HG02642 (cell line): Measurements from ENCODE around the gene ATN1.
A peak's percentile ranks its signal among the peaks of the same experiment; 100 is the strongest.
"Not testable (repeated sequence)": the region's sequence is repeated elsewhere in the genome, so short reads cannot be mapped to it uniquely, and the experiment has no call there.

ENCODE experiments used
- ATAC-seq: cut with Tn5 transposase; IDR thresholded peaks from one replicate; pipeline ENCODE4 v1.9.1; 2021; ENCODE audit warnings: mild to moderate bottlenecking; ENCODE audit not compliant: unreplicated experiment, poor library complexity

The ATN1 gene

DNA sequence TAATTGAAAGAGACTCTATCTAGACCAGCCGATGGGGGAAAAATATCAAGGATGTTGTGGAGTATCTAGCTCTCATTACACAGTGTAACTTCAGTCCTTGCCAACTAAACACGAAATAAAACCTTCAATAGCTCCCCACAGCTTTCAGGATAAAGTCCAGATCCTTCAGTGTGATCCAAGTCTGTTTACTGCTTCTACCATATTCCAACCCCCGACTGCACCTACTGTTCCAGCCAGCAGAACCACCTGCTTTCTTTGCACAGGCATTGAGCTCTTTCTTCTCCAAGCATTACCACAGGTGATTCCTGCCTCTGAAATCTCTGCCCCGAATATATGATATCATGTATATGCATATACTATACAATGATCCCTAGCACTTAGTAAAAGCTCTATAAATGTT, 25.3 kb upstream of the ATN1 start:
- no peak for ATAC-seq

DNA sequence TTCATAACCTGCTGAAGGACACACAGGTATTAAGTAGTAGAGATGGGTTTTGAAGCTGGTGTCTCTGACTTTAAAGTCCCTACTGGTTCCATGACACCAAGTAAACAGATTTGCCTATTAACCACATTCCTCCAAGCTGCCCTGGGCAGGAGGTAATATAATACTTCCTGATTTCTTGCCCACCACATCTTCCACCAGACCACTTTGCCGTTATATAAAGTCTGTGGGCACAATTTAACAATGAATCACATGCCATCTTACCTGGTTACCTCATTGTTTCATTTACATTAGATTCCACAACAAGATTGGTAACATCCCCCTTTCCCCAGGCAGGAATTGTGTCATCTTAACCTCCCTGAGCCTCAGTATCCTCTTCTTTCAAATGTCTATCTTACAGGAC, 24.0 kb upstream of the ATN1 start:
- no peak for ATAC-seq

DNA sequence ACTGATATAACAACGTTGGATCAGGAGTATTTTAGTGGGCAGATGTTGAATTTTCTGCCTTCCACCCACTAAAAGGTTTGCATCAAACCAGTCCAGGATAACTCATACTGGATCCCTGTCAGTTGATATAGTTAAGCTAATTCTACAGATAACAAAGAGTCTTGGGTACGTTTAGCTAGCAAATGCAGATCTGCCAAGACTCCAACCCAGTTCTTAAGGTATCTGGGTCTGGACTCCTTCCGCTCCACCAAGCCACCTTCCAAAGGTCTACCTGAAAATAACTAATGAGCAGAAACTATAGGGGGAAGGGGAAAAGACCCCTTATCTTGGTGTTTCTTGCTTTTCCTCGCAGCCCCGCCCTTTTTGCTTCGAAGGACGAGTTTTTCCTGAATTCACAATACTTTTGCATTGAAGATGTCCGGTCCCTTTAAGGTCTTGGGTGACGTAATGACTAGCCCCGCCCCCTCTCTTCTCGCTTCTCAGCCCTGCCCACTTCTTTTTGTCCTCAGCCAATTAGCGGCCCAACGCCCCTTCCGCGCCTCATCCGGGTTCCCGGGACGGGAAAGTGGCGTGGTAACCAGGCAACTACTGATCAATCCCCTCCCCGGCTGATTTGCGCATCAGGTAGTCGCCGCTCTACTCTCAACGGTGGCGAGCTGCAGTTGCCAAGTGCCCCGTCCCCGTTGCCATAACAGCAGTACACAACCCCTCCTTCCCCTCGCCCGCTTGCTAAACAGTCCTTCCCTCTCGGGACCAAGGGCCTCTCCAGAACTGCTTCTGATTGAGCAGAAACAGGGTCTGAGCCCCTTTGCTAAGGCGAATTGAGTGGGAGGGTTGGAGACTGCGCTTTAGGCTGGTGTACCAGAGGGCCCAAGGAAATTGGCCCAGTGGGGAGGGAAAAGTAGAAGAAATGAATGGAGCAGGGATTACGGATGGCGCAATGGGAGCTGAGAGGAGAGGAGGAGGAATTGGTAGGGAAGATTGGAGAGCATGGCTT, 23.2 kb upstream of the ATN1 start, which contains the start of gene LRRC23:
TSS of gene LRRC23 (plus strand) at position 543 of the 997 bp plus-strand sequence. CDS start 812 bp downstream, outside the sequence.
- peak; percentile 96 for ATAC-seq

DNA sequence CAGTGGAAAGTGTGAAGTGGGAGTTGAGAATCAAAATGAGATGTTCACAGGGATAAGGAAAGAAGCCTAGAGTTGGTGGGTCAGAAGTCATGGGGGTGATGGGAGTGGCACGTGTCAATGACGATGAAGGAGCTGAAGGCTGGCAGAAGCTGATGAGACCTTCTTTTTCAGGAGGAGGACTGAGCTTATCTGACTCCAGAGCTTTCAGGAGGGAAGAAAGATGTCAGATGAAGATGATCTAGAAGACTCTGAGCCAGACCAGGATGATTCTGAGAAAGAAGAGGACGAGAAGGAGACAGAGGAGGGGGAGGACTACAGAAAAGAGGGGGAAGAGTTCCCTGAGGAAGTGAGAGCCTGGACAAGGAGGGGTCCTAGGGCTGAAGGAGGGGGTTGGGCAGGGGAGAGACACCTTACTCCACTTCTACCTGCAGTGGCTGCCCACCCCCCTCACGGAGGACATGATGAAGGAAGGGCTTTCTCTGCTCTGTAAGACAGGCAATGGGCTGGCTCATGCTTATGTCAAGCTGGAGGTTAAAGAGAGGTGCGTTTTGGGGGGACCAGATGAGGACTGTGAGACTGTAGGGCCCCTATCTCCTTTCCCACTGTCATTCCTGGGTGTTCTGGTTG, 22.2 kb upstream of the ATN1 start:
- ATAC-seq: no peak

DNA sequence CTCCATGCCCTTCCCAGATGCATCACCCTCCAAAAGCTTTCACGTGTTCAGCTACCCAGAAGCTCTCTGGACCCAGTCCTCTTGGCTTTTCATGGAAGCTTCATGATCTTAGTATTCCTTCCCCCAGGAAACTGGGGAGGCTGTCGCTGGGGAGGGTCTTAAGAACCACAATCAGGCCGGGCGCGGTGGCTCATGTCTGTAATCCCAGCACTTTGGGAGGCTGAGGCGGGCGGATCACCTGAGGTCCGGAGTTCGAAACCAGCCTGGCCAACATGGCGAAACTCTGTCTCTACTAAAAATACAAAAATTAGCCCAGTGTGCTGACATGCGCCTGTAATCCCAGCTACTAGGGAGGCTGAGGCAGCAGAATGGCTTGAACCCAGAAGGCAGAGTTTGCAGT, 19.6 kb upstream of the ATN1 start:
- ATAC-seq: not testable (repeated sequence)

DNA sequence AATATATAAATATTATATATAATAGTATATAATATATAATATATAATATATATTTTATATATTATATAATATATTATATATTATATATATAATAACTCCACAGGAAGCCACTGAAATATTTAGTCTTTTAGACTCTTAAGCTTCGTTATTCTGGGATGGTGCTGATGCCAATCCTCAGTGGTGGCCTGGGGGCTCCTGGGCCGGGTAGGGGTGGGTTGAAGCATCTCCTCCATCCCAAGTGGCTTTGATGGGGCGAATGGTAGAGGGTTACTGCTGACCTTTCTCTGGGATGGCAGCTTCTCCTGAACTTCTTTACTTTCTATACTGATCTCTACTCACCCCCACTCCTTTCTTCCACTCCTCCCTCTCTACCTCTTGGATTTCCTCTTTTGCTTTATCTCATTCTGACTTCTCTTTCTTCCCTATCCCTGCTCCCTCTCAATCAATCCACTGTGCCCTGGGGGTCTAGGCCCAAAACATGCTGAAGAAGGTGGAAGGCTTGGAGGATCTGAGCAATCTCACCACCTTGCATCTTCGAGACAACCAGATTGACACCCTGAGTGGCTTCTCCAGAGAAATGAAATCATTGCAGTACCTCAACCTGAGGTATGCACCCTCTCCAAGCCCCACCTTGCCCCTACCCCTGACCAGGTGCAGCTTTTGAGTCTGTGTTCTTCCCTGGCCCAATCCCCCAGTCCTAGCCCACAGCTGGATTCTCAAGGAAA, 18.2 kb upstream of the ATN1 start:
- no peak for ATAC-seq

DNA sequence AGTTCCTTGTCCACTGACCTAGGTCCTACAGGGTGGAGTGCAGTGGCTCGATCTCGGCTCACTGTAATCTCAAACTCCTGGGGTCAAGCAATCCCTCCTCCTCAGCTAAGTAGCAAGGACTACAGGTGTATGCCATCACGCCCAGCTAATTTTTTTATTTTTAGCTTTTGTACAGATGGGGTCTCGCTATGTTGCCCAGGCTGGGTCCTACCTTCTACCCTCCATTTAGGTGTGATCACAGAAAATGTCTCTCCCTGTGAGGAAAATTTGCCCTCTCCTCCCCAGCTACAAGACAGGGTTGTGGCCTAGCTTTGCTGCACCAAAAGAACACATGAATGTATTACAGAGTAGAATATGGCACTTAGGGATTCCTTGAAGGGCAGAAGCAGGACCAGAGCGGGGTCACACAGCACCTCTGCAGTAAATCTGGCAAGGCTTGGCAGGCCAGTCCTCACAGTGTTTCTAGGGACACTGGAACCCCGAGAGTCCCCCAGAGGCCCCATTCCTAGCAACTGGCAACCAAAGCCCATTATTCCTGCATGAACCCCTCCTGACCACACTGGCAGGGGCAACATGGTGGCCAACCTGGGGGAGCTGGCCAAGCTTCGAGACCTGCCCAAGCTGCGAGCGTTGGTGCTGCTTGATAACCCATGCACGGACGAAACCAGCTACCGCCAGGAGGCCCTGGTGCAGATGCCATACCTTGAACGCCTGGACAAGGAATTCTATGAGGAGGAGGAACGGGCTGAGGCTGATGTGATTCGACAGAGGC, 15.4 kb upstream of the ATN1 start:
- ATAC-seq: no peak

DNA sequence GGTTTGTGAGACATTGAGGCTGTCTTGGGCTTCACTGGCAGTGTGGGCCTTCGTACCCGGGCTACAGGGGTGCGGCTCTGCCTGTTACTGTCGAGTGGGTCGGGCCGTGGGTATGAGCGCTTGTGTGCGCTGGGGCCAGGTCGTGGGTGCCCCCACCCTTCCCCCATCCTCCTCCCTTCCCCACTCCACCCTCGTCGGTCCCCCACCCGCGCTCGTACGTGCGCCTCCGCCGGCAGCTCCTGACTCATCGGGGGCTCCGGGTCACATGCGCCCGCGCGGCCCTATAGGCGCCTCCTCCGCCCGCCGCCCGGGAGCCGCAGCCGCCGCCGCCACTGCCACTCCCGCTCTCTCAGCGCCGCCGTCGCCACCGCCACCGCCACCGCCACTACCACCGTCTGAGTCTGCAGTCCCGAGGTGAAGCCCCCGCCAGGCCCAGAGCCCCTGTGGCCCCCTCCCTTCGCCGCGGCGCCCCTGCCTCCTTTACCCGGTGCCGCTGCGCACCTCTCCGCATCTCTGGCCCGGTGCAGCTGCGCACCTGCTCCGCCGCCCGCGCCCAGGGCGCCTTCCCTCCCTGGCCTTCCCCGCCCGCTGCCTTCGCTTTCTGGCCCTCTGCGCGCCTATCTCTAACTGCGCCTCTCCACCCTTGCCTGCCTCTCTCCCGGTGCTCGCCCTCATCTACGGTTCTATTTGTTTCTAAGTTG, 13.4 kb upstream of the ATN1 start, which contains the start of gene ENO2:
TSS of gene ENO2 (plus strand) at position 335 of the 701 bp plus-strand sequence. CDS start 1,253 bp downstream, outside the sequence.
- ATAC-seq: peak; percentile 73

DNA sequence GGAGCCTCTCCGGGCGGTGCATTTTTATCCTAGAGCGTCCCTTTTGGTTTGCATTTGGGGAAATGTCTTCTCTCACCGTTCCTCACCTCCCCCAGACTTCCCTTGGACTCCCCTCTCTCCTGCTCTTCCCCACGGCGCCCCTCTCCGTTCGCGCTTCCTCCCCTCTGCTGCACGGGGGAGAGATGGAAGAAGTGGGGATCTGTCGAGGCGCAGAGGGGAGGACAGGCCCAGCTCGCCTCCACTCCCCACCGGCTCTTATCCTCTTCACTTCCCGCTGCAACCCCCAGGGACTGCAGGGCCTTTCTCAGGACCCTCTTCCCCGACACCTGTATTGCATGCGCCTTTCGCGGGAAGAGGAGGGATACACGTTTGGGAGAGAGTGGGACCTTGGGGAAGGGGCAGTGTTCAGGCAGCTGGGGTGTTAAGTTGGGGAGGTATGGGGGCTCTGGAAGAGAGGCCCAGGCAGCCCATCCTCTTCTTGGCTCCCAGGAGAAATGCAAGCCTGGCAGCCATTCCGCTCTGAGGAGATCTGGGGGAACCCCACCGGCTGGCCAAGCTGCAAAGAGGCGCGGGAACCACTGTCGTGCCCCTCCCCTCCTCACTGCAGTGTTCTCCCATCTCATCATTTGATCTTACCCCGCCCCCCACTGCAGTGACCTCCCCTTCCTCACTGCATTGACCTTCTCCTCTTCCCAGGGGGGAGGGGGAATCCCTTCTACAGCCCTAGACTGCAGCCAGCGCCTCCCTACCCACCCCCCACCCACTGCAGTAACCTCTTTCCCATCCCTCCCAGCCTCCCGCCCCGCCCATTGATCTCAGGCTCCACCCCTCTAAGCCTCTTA, 12.6 kb upstream of the ATN1 start:
- ATAC-seq: no peak

DNA sequence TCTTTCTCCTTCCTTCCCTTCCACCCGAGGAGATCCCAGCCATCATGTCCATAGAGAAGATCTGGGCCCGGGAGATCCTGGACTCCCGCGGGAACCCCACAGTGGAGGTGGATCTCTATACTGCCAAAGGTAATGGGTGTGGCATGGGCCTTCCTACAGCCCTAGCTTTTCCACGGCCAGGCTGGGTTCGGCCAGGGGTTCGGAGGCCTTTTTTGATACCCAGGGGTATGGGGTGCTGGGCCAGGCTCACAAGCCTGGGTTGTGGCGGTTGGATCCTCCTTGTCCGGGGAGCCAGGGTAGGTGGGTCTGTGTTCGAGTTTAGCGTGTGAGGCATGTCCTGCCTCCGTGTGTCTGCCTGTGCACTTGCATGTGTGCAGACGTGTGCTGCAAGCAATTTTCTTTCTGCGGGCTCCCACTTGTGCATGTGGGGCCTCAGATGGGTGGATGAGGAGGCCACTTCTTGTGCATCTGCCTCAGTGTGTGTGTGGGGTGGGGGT, 11.9 kb upstream of the ATN1 start:
- ATAC-seq: no peak

DNA sequence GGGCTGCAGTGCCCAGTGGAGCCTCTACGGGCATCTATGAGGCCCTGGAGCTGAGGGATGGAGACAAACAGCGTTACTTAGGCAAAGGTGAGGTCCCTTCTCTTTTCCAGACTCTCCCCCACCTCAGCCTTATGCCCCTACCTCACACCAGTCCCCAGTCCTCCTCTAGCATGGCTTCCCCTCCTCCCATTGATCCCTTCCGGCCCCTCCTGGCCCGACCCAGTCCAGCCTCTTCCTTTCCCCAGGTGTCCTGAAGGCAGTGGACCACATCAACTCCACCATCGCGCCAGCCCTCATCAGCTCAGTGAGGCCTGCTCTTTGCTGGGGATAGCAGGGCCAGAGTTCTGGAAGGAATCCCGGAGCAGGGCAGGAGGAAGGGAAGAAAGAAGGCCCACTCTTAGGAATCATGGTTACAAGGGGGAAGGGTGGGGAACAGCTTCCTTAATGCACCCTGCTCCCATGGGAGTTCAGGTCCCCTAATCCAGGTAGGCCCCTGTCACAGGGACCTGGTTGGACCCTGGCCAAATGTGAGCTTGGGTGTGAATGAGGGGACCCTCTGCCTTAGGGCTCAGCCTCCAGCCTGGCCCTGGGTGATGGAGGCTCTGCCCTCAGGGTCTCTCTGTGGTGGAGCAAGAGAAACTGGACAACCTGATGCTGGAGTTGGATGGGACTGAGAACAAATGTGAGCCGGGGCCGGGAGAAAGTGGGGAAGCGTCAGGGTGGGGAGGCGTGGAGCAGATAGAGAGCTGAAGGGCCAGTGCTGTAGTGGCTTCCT, 11.1 kb upstream of the ATN1 start:
- no peak for ATAC-seq

DNA sequence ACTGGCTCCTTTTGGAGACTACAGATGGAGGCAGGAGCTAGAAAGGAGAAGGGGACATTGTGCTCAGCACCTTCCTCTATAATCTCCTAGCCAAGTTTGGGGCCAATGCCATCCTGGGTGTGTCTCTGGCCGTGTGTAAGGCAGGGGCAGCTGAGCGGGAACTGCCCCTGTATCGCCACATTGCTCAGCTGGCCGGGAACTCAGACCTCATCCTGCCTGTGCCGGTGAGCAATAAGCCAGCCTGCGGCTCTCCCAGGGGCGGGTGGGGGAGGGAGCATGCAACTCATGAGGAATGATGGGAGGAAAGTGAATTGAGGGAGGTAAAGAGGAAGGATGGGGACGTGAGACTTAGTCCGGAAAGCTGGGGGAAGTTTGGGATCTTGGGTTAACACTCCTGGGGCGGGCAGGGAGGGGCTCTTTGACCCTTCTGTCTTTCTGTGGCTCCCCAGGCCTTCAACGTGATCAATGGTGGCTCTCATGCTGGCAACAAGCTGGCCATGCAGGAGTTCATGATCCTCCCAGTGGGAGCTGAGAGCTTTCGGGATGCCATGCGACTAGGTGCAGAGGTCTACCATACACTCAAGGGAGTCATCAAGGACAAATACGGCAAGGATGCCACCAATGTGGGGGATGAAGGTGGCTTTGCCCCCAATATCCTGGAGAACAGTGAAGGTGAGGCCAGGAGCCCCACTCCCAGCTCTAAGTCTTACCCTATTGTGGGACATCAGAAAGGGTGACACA, 10.1 kb upstream of the ATN1 start:
- ATAC-seq: no peak

DNA sequence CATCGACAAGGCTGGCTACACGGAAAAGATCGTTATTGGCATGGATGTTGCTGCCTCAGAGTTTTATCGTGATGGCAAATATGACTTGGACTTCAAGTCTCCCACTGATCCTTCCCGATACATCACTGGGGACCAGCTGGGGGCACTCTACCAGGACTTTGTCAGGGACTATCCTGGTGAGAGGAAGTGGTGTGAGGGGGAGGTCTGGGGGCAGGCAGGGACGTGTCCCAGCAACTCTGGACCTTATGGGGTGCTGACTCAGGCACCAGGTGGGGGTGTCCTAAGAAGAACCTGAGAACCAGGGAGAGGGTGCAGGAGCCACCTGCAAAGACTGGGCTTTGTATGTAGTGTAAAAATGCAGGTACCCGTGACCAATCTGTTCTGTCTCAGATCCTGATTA, 8.2 kb upstream of the ATN1 start:
- ATAC-seq: no peak

DNA sequence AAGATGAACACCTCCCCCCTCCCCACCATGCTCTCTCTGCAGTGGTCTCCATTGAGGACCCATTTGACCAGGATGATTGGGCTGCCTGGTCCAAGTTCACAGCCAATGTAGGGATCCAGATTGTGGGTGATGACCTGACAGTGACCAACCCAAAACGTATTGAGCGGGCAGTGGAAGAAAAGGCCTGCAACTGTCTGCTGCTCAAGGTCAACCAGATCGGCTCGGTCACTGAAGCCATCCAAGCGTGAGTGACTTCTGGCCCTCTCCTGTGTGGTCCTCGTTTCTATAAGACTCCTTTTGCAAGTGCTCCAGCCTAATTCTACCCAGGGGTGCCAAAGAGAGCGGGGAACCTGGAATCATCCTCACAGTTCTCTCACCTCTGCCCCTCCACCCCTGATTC, 6.2 kb upstream of the ATN1 start:
- no peak for ATAC-seq

DNA sequence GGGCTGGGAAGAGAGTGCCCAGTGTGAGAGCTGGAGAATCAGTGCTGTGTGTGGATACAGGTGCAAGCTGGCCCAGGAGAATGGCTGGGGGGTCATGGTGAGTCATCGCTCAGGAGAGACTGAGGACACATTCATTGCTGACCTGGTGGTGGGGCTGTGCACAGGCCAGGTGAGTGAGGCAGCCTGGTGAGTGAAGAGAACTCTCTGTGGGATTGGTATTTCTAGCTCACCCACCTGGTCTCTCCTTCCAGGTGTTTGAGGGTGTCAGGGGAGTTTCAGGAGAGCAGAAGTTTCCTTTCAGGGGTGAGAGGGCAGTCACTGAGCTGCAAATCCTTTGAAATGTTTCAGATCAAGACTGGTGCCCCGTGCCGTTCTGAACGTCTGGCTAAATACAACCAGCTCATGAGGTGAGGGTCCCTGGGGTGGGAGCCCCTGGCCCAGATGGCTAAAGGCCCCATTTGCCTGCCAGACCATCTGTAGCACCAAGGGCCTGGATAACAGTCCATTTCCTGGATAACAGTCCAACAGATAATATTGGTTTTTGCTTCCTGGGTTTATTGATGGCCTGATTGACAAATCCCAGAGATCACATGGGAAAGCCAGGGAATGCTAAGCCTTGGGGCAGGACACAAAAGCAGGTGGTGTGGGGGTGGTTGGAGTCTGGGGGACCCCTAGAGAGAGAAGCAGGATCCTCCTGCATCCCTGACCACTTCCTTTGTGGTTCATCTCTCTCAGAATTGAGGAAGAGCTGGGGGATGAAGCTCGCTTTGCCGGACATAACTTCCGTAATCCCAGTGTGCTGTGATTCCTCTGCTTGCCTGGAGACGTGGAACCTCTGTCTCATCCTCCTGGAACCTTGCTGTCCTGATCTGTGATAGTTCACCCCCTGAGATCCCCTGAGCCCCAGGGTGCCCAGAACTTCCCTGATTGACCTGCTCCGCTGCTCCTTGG, 5.5 kb upstream of the ATN1 start:
- peak; percentile 39 for ATAC-seq
